ENCODE results near the gene CIDEA. TPM values are rescaled to one million over a fixed set of nuclear protein-coding genes. Genes with fewer than 3 reads are reported as not detected.

Gene CIDEA
- total and polyA plus RNA-seq, 11 donors = 0.35 to 17.1 (median 1.5) TPM; not detected in 3

GRCh38 chr18:12291161-12291560 is 37.0 kb downstream of the CIDEA start:
- H3K27me3 ChIP-seq = peaks cover 0 to 15% (median 0%) of the 10 kb centered on the region in 9 donors
- TF ChIP-seq POLR2A (IDR thresholded peaks at IDR 0.05) = no peak
- TF ChIP-seq CTCF (IDR thresholded peaks at IDR 0.05) = no peak
- no peak overlapping the region for H3K4me3 ChIP-seq
- WGBS, 4 donors = 83 to 91% (median 89%) methylated on average over 6 of the region's 6 CpGs
- H3K9me3 ChIP-seq = no peaks in the 10 kb centered on the region
- peak in 1 of 5 donors; percentile 16 for DNase-seq
- intact Hi-C loops (cut with DNase I) = no loop called here
- no peak overlapping the region for H3K27ac ChIP-seq
- no peak for ATAC-seq
- no peaks in the 10 kb centered on the region for H3K36me3 ChIP-seq
- peaks cover 0 to 21% (median 14%) of the 10 kb centered on the region in 12 donors for H3K4me1 ChIP-seq

GRCh38 chr18:12291690-12292089 is 37.5 kb downstream of the CIDEA start:
- H3K27me3 ChIP-seq = peaks cover 0 to 14% (median 0%) of the 10 kb centered on the region in 9 donors
- 86 to 89% (median 88%) methylated on average over 14 of the region's 14 CpGs for WGBS, 4 donors
- no peak overlapping the region for H3K4me3 ChIP-seq
- peak in 1 of 5 donors; percentile 20 for DNase-seq
- H3K27ac ChIP-seq = no peak overlapping the region
- H3K9me3 ChIP-seq = no peaks in the 10 kb centered on the region
- H3K36me3 ChIP-seq = no peaks in the 10 kb centered on the region
- no peak for TF ChIP-seq POLR2A (IDR thresholded peaks at IDR 0.05)
- TF ChIP-seq CTCF (IDR thresholded peaks at IDR 0.05) = no peak
- H3K4me1 ChIP-seq = peaks cover 0 to 21% (median 14%) of the 10 kb centered on the region in 12 donors
- ATAC-seq = no peak
- intact Hi-C loops (cut with DNase I) = no loop called here

- H3K4me3 ChIP-seq = no peak overlapping the region
- H3K36me3 ChIP-seq = no peaks in the 10 kb centered on the region
- ATAC-seq (no peak), DNase-seq (no peak)
- WGBS, 4 donors = 65 to 88% (median 78%) methylated on average over 8 to 11 of the region's 11 CpGs
- H3K27me3 ChIP-seq = peaks cover 0 to 10% (median 0%) of the 10 kb centered on the region in 9 donors
- no peak for TF ChIP-seq CTCF (IDR thresholded peaks at IDR 0.05)
- TF ChIP-seq POLR2A (IDR thresholded peaks at IDR 0.05) = no peak
- H3K27ac ChIP-seq = no peak overlapping the region
- peaks cover 0 to 6% (median 3%) of the 10 kb centered on the region in 12 donors for H3K4me1 ChIP-seq
- peaks cover 0 to 4% (median 0%) of the 10 kb centered on the region in 12 donors for H3K9me3 ChIP-seq
- intact Hi-C loops (cut with DNase I) = no loop called here
Observed at GRCh38 chr18:12293831-12294230, 39.7 kb downstream of the CIDEA start.

- intact Hi-C loops (cut with DNase I) = no loop called here
- 87 to 92% (median 90%) methylated on average over 18 of the region's 18 CpGs for WGBS, 4 donors
- H3K36me3 ChIP-seq = no peaks in the 10 kb centered on the region
- no peak for TF ChIP-seq POLR2A (IDR thresholded peaks at IDR 0.05)
- TF ChIP-seq CTCF (IDR thresholded peaks at IDR 0.05) = no peak
- H3K27ac ChIP-seq = no peak overlapping the region
- no peak overlapping the region for H3K4me3 ChIP-seq
- DNase-seq (no peak), ATAC-seq (no peak)
- H3K9me3 ChIP-seq = peaks cover 0 to 4% (median 0%) of the 10 kb centered on the region in 12 donors
- no peaks in the 10 kb centered on the region for H3K4me1 ChIP-seq
- H3K27me3 ChIP-seq = no peaks in the 10 kb centered on the region
Observed at GRCh38 chr18:12295389-12296086, 41.4 kb downstream of the CIDEA start.

Measured in heart left ventricle (tissue), 16 donors.